GM23248 (cell line): ENCODE data around the gene SLX4IP.

Experiments used
- EZH2 ChIP-seq: fragments of 200-600 bp; sonication (generic); IDR thresholded peaks from 2 replicates; pipeline ENCODE4 v1.6.1; 2018; ENCODE audit warnings: antibody characterized with exemption, mild to moderate bottlenecking; ENCODE audit not compliant: insufficient read depth, poor library complexity, severe bottlenecking
- EZH2phosphoT487 ChIP-seq: fragments of 200-600 bp; sonication (generic); IDR thresholded peaks from 2 replicates; pipeline ENCODE4 v1.6.1; 2018; ENCODE audit warnings: antibody characterized with exemption, moderate library complexity, mild to moderate bottlenecking, low read depth; ENCODE audit not compliant: insufficient read depth

GRCh38 chr20:10596710-10597121, 161.6 kb downstream of the SLX4IP start:
- TF ChIP-seq EZH2 (no peak), EZH2phosphoT487 (no peak)
